Sigmoid colon (tissue), 4 donors: ENCODE results near the gene ATP2B1.

Experiments used
- CTCF ChIP-seq, 4 experiments: fragments of 450-650 bp in 3 of 4; fragments of 200-600 bp in 1 of 4; IDR thresholded peaks; one replicate each; pipeline ENCODE4 v1.5.1; 2016 to 2019; ENCODE audit warnings: antibody characterized with exemption in 4 of 4, mild to moderate bottlenecking in 3 of 4, moderate library complexity in 2 of 4
- EP300 ChIP-seq, 4 donors: sonication (generic); formaldehyde crosslinking; IDR thresholded peaks; one replicate each; pipeline ENCODE4 v1.6.1; 2017; ENCODE audit warnings: antibody characterized with exemption in 4 of 4
- POLR2AphosphoS5 ChIP-seq, 4 donors: sonication (generic); formaldehyde crosslinking; IDR thresholded peaks; one replicate each; pipeline ENCODE4 v1.6.1; 2017; ENCODE audit warnings: antibody characterized with exemption in 4 of 4

- TF ChIP-seq CTCF (IDR thresholded peaks at IDR 0.05) = no peak
- no peak for TF ChIP-seq POLR2AphosphoS5 (IDR thresholded peaks at IDR 0.05)
- no peak for TF ChIP-seq EP300 (IDR thresholded peaks at IDR 0.05)
These were observed 44.9 kb downstream of the ATP2B1 start for GRCh38 chr12:89663577-89664357.
